Suppressor macrophage (primary cell): ENCODE results near the gene PGAP6.
A peak's percentile ranks its signal among the peaks of the same experiment; 100 is the strongest.
"Not testable (repeated sequence)": the region's sequence is repeated elsewhere in the genome, so short reads cannot be mapped to it uniquely, and the experiment has no call there.

ENCODE experiments used
- DNase-seq, 4 experiments: peaks; one replicate each; pipeline ENCODE4 v3.0.0-alpha.2; 2020 to 2022

Gene PGAP6

GRCh38 chr16:379183-379960 lies 2.4 kb downstream of the PGAP6 start:
- no peak for DNase-seq

- DNase-seq: no peak
Observed at GRCh38 chr16:378821-379182, 3.0 kb downstream of the PGAP6 start.

- not testable (repeated sequence) for DNase-seq
Observed at GRCh38 chr16:378113-378820, 3.5 kb downstream of the PGAP6 start.

GRCh38 chr16:377419-377951 lies 4.3 kb downstream of the PGAP6 start:
- no peak for DNase-seq

GRCh38 chr16:376817-377418 lies 4.9 kb downstream of the PGAP6 start:
- DNase-seq: no peak

GRCh38 chr16:375927-376816 lies 5.6 kb downstream of the PGAP6 start:
- no peak for DNase-seq

- no peak for DNase-seq
Observed at GRCh38 chr16:375212-375611, 6.6 kb downstream of the PGAP6 start.

GRCh38 chr16:374616-374926 lies 7.2 kb downstream of the PGAP6 start:
- DNase-seq: no peak

GRCh38 chr16:373848-374615 lies 7.7 kb downstream of the PGAP6 start:
- DNase-seq: no peak

- no peak for DNase-seq
Observed at GRCh38 chr16:373020-373598, 8.7 kb downstream of the PGAP6 start.

GRCh38 chr16:372302-372983 lies 9.3 kb downstream of the PGAP6 start:
- no peak for DNase-seq

GRCh38 chr16:371515-372301 lies 10.1 kb downstream of the PGAP6 start:
- no peak for DNase-seq

- DNase-seq: no peak
Observed at GRCh38 chr16:370979-371514, 10.7 kb downstream of the PGAP6 start.

GRCh38 chr16:370443-370842 lies 11.3 kb downstream of the PGAP6 start, which contains the start of gene MRPL28:
TSS of gene MRPL28 (minus strand) at chr16:370538. CDS start at chr16:370218, 320 bp downstream.
- peak; percentile 96 to 97 (median 97) for DNase-seq

GRCh38 chr16:369866-370436 lies 11.8 kb downstream of the PGAP6 start:
- DNase-seq: no peak

GRCh38 chr16:369275-369865 lies 12.4 kb downstream of the PGAP6 start:
- no peak for DNase-seq

GRCh38 chr16:368388-369158 lies 13.2 kb downstream of the PGAP6 start:
- no peak for DNase-seq

GRCh38 chr16:367333-367903 lies 14.4 kb downstream of the PGAP6 start:
- no peak for DNase-seq
